HG03575 (cell line): ENCODE results near the gene PLVAP.

ENCODE experiments used
- ATAC-seq: cut with Tn5 transposase; IDR thresholded peaks from one replicate; pipeline ENCODE4 v1.9.1; 2021; ENCODE audit not compliant: unreplicated experiment, insufficient number of reproducible peaks, low FRiP score; ENCODE audit errors: extremely low read depth

The PLVAP gene

GRCh38 chr19:17376935-17377600, at the start of gene PLVAP:
TSS of gene PLVAP (minus strand) at chr19:17377342. CDS start at chr19:17377288, 54 bp downstream.
- ATAC-seq, result no peak

GRCh38 chr19:17424743-17425365, 47.7 kb upstream of the PLVAP start:
- no peak for ATAC-seq

- ATAC-seq, result no peak
Measured at GRCh38 chr19:17423429-17424208, 46.5 kb upstream of the PLVAP start.

- ATAC-seq, result no peak
Measured at GRCh38 chr19:17421942-17422341, 44.8 kb upstream of the PLVAP start.

GRCh38 chr19:17420475-17420924, 43.4 kb upstream of the PLVAP start:
- no peak for ATAC-seq

- ATAC-seq, result no peak
Measured at GRCh38 chr19:17419621-17420474, 42.7 kb upstream of the PLVAP start, which contains the start of gene MVB12A. TSS of gene MVB12A (plus strand) at chr19:17420047. CDS start at chr19:17420136, 89 bp downstream.

- no peak for ATAC-seq
Measured at GRCh38 chr19:17419154-17419620, 42.0 kb upstream of the PLVAP start.

GRCh38 chr19:17418710-17419109, 41.6 kb upstream of the PLVAP start:
- no peak for ATAC-seq

- ATAC-seq, result no peak
Measured at GRCh38 chr19:17415121-17415520, 38.0 kb upstream of the PLVAP start.

- ATAC-seq, result no peak
Measured at GRCh38 chr19:17414097-17414496, 37.0 kb upstream of the PLVAP start.

- no peak for ATAC-seq
Measured at GRCh38 chr19:17411801-17412200, 34.7 kb upstream of the PLVAP start.

- ATAC-seq, result no peak
Measured at GRCh38 chr19:17409990-17410389, 32.8 kb upstream of the PLVAP start.

GRCh38 chr19:17406887-17407196, 29.7 kb upstream of the PLVAP start:
- ATAC-seq, result no peak

- ATAC-seq, result no peak
Measured at GRCh38 chr19:17406046-17406886, 29.1 kb upstream of the PLVAP start.

GRCh38 chr19:17405250-17406045, 28.3 kb upstream of the PLVAP start, which contains the start of gene BST2:
TSS of gene BST2 (minus strand) at chr19:17405630. CDS start at chr19:17405575, 55 bp downstream.
- ATAC-seq, result no peak

- no peak for ATAC-seq
Measured at GRCh38 chr19:17404621-17405249, 27.6 kb upstream of the PLVAP start.

- ATAC-seq, result no peak
Measured at GRCh38 chr19:17404015-17404414, 26.9 kb upstream of the PLVAP start.
